Karpas-422 (cell line): ENCODE measurements around the gene ELAVL3. TPM values are rescaled to one million over a fixed set of nuclear protein-coding genes. Genes with fewer than 3 reads are reported as not detected.
A peak's percentile ranks its signal among the peaks of the same experiment; 100 is the strongest.

Experiments
- DNase-seq: peaks from one replicate; pipeline ENCODE4 v3.0.0-alpha.2; 2015
- H2AFZ ChIP-seq: fragments of 200-600 bp; sonication (generic); 2 replicates; pipeline ENCODE4 v1.6.1; 2014; ENCODE audit warnings: antibody characterized with exemption, low read length, mixed read lengths
- H3K27ac ChIP-seq: fragments of 200-600 bp; sonication (generic); 2 replicates; pipeline ENCODE4 v1.5.1; 2014; ENCODE audit warnings: mild to moderate bottlenecking, low read length, moderate library complexity
- H3K27me3 ChIP-seq: fragments of 200-600 bp; sonication (generic); 2 replicates; pipeline ENCODE4 v1.6.1; 2014; ENCODE audit warnings: low read length, mixed read lengths
- H3K36me3 ChIP-seq: fragments of 200-600 bp; sonication (generic); 2 replicates; pipeline ENCODE4 v1.6.1; 2014; ENCODE audit warnings: low read length, mixed read lengths; ENCODE audit not compliant: insufficient read depth
- H3K4me1 ChIP-seq: fragments of 200-600 bp; sonication (generic); 2 replicates; pipeline ENCODE4 v1.6.1; 2014; ENCODE audit warnings: mild to moderate bottlenecking, low read length, mixed read lengths
- H3K4me2 ChIP-seq: fragments of 200-600 bp; sonication (generic); 2 replicates; pipeline ENCODE4 v1.6.1; 2014; ENCODE audit warnings: low read length, low read depth, mild to moderate bottlenecking; ENCODE audit not compliant: poor library complexity, severe bottlenecking
- H3K4me3 ChIP-seq: fragments of 200-600 bp; sonication (generic); 2 replicates; pipeline ENCODE4 v1.5.1; 2014; ENCODE audit warnings: mild to moderate bottlenecking, antibody characterized with exemption, low read length, mixed read lengths
- H3K79me2 ChIP-seq: fragments of 200-600 bp; sonication (generic); 2 replicates; pipeline ENCODE4 v1.6.1; 2014; ENCODE audit warnings: mild to moderate bottlenecking, low read length, mixed read lengths
- H3K9ac ChIP-seq: fragments of 200-600 bp; sonication (generic); 2 replicates; pipeline ENCODE4 v1.6.0; 2014; ENCODE audit warnings: low read length
- H3K9me2 ChIP-seq: fragments of 200-600 bp; sonication (generic), shearing (Covaris generic); replicated peaks from 2 replicates; pipeline ENCODE4 v1.6.0; 2014; ENCODE audit warnings: mild to moderate bottlenecking, low read length, moderate library complexity; ENCODE audit not compliant: insufficient read depth
- H3K9me3 ChIP-seq: fragments of 300-700, 200-600 bp; sonication (generic); 2 replicates; pipeline ENCODE4 v1.6.1; 2014; ENCODE audit warnings: low read length, mixed read lengths
- H4K20me1 ChIP-seq: fragments of 200-600 bp; sonication (generic); 2 replicates; pipeline ENCODE4 v1.6.1; 2014; ENCODE audit warnings: mild to moderate bottlenecking, antibody characterized with exemption, low read length, low read depth; ENCODE audit not compliant: insufficient read depth
- total RNA-seq: library from RNA; depleted of rRNA; stranded (reverse); fragments of >200 nt; shearing (Covaris generic); gene quantifications from 2 replicates; pipeline ENCODE4 v1.2.3, GENCODE V29; 2014; ENCODE audit warnings: low replicate concordance

The ELAVL3 gene
- total RNA-seq, 1 experiment from 2014 or later, result not detected

- H3K9me3 ChIP-seq, result no peaks in the 10 kb centered on the region
- H3K4me2 ChIP-seq, result peak overlapping the region; percentile 39
- H3K9ac ChIP-seq, result peak overlapping the region; percentile 45
- H3K79me2 ChIP-seq, result no peaks in the 10 kb centered on the region
- peaks cover 26% of the 10 kb centered on the region for H3K4me1 ChIP-seq
- no peak overlapping the region for H2AFZ ChIP-seq
- H3K27me3 ChIP-seq, result no peaks in the 10 kb centered on the region
- H3K36me3 ChIP-seq, result no peaks in the 10 kb centered on the region
- peak overlapping the region; percentile 32; the same call in 1 of the 2 replicates for H3K4me3 ChIP-seq
- DNase-seq, result no peak
- H4K20me1 ChIP-seq, result no peaks in the 10 kb centered on the region
- H3K27ac ChIP-seq, result no peak overlapping the region
- no peaks in the 10 kb centered on the region for H3K9me2 ChIP-seq
Measured at GRCh38 chr19:11420429-11421370, 60.1 kb downstream of the ELAVL3 start.

DNA sequence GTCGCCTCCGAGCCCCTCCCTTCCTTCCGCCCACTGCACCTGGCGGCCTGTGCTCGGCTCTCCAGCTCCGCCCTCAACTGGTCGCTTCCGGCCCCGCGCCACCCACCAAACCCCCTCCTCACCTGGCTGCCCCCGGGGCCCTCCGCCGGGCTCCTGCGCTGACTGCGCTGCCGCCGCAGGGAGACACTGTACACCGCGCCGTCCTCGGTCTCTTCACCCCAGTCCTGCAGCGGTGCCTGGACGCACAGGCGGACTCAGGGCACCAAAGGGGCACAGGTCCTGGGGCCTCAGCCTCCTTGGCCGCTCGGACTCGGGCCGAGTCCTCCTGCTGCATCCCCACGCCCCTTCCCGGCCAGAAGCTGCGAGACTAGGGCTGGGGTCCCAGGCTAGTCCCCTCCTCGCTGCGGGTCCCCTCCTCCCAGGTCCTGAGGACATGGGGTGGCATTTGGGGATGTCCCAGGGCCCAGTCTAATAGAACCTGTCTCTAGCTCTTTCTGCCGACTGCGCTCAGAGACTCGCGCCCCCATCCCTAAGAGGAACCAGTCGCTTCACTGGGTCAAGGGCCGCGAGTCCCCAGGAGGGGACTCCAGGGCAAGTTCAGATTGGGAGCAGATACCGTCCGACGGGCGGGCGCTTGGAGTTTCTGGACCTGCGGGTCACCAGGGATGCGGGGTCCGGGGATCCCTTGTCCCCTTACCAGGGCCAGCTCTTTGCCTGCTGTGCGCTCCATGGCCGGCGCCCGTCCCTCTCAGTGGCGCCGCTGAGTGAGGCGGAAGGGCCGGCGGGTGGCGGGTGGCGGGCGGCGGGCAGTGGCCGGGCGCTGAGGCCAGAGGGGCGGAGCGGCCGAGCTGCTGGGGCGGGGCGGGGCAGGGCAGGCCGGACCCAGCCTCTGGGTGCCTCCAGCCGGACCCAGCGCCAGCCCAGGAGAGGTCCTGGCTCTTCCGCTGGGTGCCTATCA is 62.0 kb downstream of the ELAVL3 start, which contains the start of gene RGL3:
Gene RGL3, minus strand, starts transcription at position 766 of the 958 bp plus-strand sequence. Its CDS starts 36 bp downstream, at position 730.
- no peaks in the 10 kb centered on the region for H3K27me3 ChIP-seq
- H3K4me1 ChIP-seq, result peaks cover 26% of the 10 kb centered on the region
- H4K20me1 ChIP-seq, result no peaks in the 10 kb centered on the region
- H3K4me3 ChIP-seq, result no peak within 1 kb of the TSS
- no peak within 1 kb of the TSS for H2AFZ ChIP-seq
- peak within 1 kb of the TSS; percentile 23 for H3K4me2 ChIP-seq
- H3K36me3 ChIP-seq, result no peaks in the 10 kb centered on the region
- no peaks in the 10 kb centered on the region for H3K9me3 ChIP-seq
- H3K9me2 ChIP-seq, result no peaks in the 10 kb centered on the region
- H3K27ac ChIP-seq, result no peak within 1 kb of the TSS
- no peaks in the 10 kb centered on the region for H3K79me2 ChIP-seq
- no peak for DNase-seq
- no peak within 1 kb of the TSS for H3K9ac ChIP-seq

DNA sequence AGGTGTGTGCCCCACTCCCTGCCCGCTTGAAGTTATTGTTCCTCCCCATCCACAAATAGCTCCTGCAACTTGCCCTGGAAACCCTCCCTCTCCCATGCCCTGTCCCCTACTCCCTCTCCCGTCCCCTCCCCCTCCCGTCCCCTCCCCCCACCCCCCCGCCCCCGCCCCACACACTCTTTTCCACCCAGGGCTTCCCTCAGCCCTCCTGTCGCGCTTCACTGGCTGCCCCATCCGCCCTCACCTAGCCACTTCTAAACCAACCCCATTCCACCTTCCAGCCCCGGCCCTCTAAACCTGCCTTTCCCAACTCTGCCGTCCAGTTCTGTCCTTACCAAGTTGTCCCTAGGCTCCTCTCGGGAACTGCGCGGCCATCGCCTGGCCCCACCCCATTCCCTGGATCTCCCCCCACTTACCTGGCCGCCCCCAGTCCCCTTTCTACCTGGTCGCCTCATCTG is 62.7 kb downstream of the ELAVL3 start:
- no peak overlapping the region for H2AFZ ChIP-seq
- H3K4me2 ChIP-seq, result peak overlapping the region; percentile 23
- no peak for DNase-seq
- no peak overlapping the region for H3K9ac ChIP-seq
- H3K9me2 ChIP-seq, result no peaks in the 10 kb centered on the region
- no peak overlapping the region for H3K4me3 ChIP-seq
- peaks cover 26% of the 10 kb centered on the region for H3K4me1 ChIP-seq
- no peaks in the 10 kb centered on the region for H3K27me3 ChIP-seq
- H4K20me1 ChIP-seq, result no peaks in the 10 kb centered on the region
- no peak overlapping the region for H3K27ac ChIP-seq
- H3K36me3 ChIP-seq, result no peaks in the 10 kb centered on the region
- H3K79me2 ChIP-seq, result no peaks in the 10 kb centered on the region
- no peaks in the 10 kb centered on the region for H3K9me3 ChIP-seq

- H3K4me1 ChIP-seq, result peaks cover 12% of the 10 kb centered on the region
- no peaks in the 10 kb centered on the region for H3K79me2 ChIP-seq
- no peak overlapping the region for H3K9ac ChIP-seq
- H4K20me1 ChIP-seq, result no peaks in the 10 kb centered on the region
- H3K9me2 ChIP-seq, result no peaks in the 10 kb centered on the region
- H3K9me3 ChIP-seq, result no peaks in the 10 kb centered on the region
- no peak overlapping the region for H2AFZ ChIP-seq
- no peaks in the 10 kb centered on the region for H3K36me3 ChIP-seq
- no peak overlapping the region for H3K4me3 ChIP-seq
- no peak for DNase-seq
- H3K27me3 ChIP-seq, result no peaks in the 10 kb centered on the region
- H3K27ac ChIP-seq, result no peak overlapping the region
- H3K4me2 ChIP-seq, result no peak overlapping the region
Measured at GRCh38 chr19:11416346-11417052, 64.3 kb downstream of the ELAVL3 start.

DNA sequence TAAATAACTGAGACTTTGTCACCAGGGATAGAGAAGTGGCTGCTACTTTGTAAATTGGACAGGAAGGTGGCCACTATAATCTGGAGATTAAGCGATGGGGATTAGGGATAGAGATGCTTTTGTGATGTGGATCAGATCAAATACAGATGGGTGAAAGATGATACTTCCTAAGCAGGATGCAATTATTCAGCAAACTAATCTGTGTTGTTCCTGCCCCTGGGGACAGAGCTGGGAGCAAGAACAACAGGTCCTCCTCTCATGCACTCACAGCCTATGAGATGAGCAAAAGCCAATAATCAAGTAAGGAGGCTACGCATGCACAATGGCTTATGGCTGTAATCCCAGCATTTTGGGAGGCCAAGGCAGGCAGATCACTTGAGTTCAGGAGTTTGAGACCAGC is 66.3 kb downstream of the ELAVL3 start:
- Histone ChIP-seq H3K4me2 (no peak overlapping the region), H3K4me3 (no peak overlapping the region), H2AFZ (no peak overlapping the region), H3K79me2 (no peaks in the 10 kb centered on the region), H3K9ac (no peak overlapping the region), H3K27ac (no peak overlapping the region), H3K9me2 (no peaks in the 10 kb centered on the region), H3K4me1 (no peaks in the 10 kb centered on the region), H3K36me3 (no peaks in the 10 kb centered on the region), H4K20me1 (no peaks in the 10 kb centered on the region), H3K27me3 (no peaks in the 10 kb centered on the region), H3K9me3 (no peaks in the 10 kb centered on the region)
- no peak for DNase-seq

- DNase-seq, result no peak
Measured at GRCh38 chr19:11410682-11411081, 70.2 kb downstream of the ELAVL3 start.

DNA sequence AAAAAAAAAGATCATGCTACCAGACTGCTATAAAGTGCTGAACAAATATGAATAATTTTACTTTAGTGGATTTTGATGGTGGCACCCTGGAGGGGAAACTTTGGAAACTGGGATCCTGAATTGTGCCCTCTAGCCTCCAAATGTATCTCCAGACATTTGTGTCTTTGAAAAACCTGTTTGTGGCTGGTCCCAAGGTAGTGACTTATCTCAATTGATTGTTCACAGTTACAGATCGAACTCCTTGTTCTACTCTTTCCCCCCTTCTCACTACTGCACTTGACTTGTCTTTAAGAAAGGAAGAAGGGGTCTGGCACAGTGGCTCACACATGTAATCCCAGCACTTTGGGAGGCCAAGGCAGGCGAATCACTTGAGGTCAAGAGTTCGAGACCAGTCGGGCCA is 72.3 kb downstream of the ELAVL3 start:
- no peaks in the 10 kb centered on the region for H3K79me2 ChIP-seq
- H3K9me3 ChIP-seq, result no peaks in the 10 kb centered on the region
- no peak overlapping the region for H3K4me2 ChIP-seq
- H3K4me3 ChIP-seq, result no peak overlapping the region
- no peak overlapping the region for H2AFZ ChIP-seq
- H3K9ac ChIP-seq, result no peak overlapping the region
- no peaks in the 10 kb centered on the region for H3K9me2 ChIP-seq
- no peaks in the 10 kb centered on the region for H3K27me3 ChIP-seq
- no peaks in the 10 kb centered on the region for H3K4me1 ChIP-seq
- H3K36me3 ChIP-seq, result no peaks in the 10 kb centered on the region
- no peak for DNase-seq
- no peaks in the 10 kb centered on the region for H4K20me1 ChIP-seq
- H3K27ac ChIP-seq, result no peak overlapping the region

More at GRCh38 chr19:11410682-11411081, 70.2 kb downstream of the ELAVL3 start:
- Histone ChIP-seq H3K27me3 (no peaks in the 10 kb centered on the region), H4K20me1 (no peaks in the 10 kb centered on the region), H3K36me3 (no peaks in the 10 kb centered on the region), H3K9ac (no peak overlapping the region), H3K9me3 (no peaks in the 10 kb centered on the region), H3K27ac (no peak overlapping the region), H3K9me2 (no peaks in the 10 kb centered on the region), H3K4me3 (no peak overlapping the region), H3K4me1 (no peaks in the 10 kb centered on the region), H2AFZ (no peak overlapping the region), H3K79me2 (no peaks in the 10 kb centered on the region), H3K4me2 (no peak overlapping the region)
